Anterior cingulate cortex (tissue), 58 donors: ENCODE measurements around the gene TRIM47.

Source experiments
- DNase-seq, 58 donors: peaks; one replicate each; lab custom pipeline; 2025; lab: John Stamatoyannopoulos, UW

TRIM47 gene

GRCh38 chr17:75850928-75851692 is 27.3 kb downstream of the TRIM47 start:
- DNase-seq: peak in 47 of 58 donors; percentile 19 to 88 (median 61)

- peak in 4 of 58 donors; percentile 21 to 42 (median 32) for DNase-seq
These were observed 28.7 kb downstream of the TRIM47 start for GRCh38 chr17:75849724-75850123.

- peak in 1 of 58 donors; percentile 53 for DNase-seq
These were observed 29.1 kb downstream of the TRIM47 start for GRCh38 chr17:75849279-75849646.

GRCh38 chr17:75848523-75849278 is 29.7 kb downstream of the TRIM47 start:
- peak in 54 of 58 donors; percentile 30 to 93 (median 72) for DNase-seq

- DNase-seq: no peak
These were observed 30.5 kb downstream of the TRIM47 start for GRCh38 chr17:75847614-75848522.

GRCh38 chr17:75846692-75847613 is 31.4 kb downstream of the TRIM47 start:
- DNase-seq: no peak

GRCh38 chr17:75845933-75846691 is 32.3 kb downstream of the TRIM47 start:
- no peak for DNase-seq

GRCh38 chr17:75845058-75845711 is 33.2 kb downstream of the TRIM47 start:
- DNase-seq: peak in 51 of 58 donors; percentile 19 to 82 (median 53)

- peak in 6 of 58 donors; percentile 35 to 79 (median 55) for DNase-seq
These were observed 33.8 kb downstream of the TRIM47 start for GRCh38 chr17:75844530-75845057.

- DNase-seq: no peak
These were observed 34.5 kb downstream of the TRIM47 start, which contains the start of gene UNC13D for GRCh38 chr17:75843577-75844529. Gene UNC13D, minus strand, starts transcription at chr17:75844404. Its CDS starts 67 bp downstream, at chr17:75844337.

- no peak for DNase-seq
These were observed 35.3 kb downstream of the TRIM47 start for GRCh38 chr17:75842963-75843576.

GRCh38 chr17:75842411-75842810 is 36.0 kb downstream of the TRIM47 start:
- DNase-seq: no peak

- DNase-seq: no peak
These were observed 37.6 kb downstream of the TRIM47 start for GRCh38 chr17:75840799-75841164.

GRCh38 chr17:75839942-75840798 is 38.2 kb downstream of the TRIM47 start:
- DNase-seq: no peak

GRCh38 chr17:75838410-75838809 is 40.0 kb downstream of the TRIM47 start:
- no peak for DNase-seq
